WTC11 (cell line): Measurements from ENCODE around the gene GLRX2.

Experiments
- CBFB ChIP-seq: sonication (generic); formaldehyde crosslinking; IDR thresholded peaks from 2 replicates; pipeline ENCODE4 v1.8.1; 2022; ENCODE audit warnings: mild to moderate bottlenecking, low read depth, missing genetic modification reagents
- CTCF ChIP-seq: fragments of 200-600 bp; IDR thresholded peaks from 2 replicates; pipeline ENCODE4 v1.8.0; 2022; ENCODE audit warnings: antibody characterized with exemption
- E2F4 ChIP-seq: sonication (generic); formaldehyde crosslinking; IDR thresholded peaks from 2 replicates; pipeline ENCODE4 v1.8.1; 2022; ENCODE audit warnings: low read depth, mild to moderate bottlenecking, moderate library complexity, missing genetic modification reagents, borderline replicate concordance
- FOXJ3 ChIP-seq: sonication (generic); formaldehyde crosslinking; IDR thresholded peaks from 2 replicates; pipeline ENCODE4 v1.9.0; 2021; ENCODE audit warnings: missing genetic modification reagents, mild to moderate bottlenecking, borderline replicate concordance
- NFYB ChIP-seq: sonication (generic); formaldehyde crosslinking; conservative IDR thresholded peaks from 2 replicates; pipeline ENCODE4 v1.8.0; 2022; ENCODE audit warnings: low read depth, missing genetic modification reagents
- NR2C2 ChIP-seq: sonication (generic); formaldehyde crosslinking; IDR thresholded peaks from 2 replicates; pipeline ENCODE4 v1.8.0; 2022; ENCODE audit warnings: mild to moderate bottlenecking, missing genetic modification reagents

- no peak for TF ChIP-seq CBFB (CRISPR knock-in tag)
- no peak for TF ChIP-seq CTCF
- no peak for TF ChIP-seq NFYB (CRISPR knock-in tag)
- no peak for TF ChIP-seq E2F4 (CRISPR knock-in tag)
- no peak for TF ChIP-seq FOXJ3 (CRISPR knock-in tag)
- TF ChIP-seq NR2C2 (CRISPR knock-in tag), result no peak
These were observed 6.5 kb upstream of the GLRX2 start for GRCh38 chr1:193111641-193112090.
